GM23248 (cell line): Measurements from ENCODE around the gene RIPPLY3. TPM values are rescaled to one million over a fixed set of nuclear protein-coding genes. Genes with fewer than 3 reads are reported as not detected.

Experiments
- DNase-seq: peaks from one replicate; pipeline ENCODE4 v3.0.0-alpha.2; 2015
- H2AFZ ChIP-seq: fragments of 200-600 bp; sonication (generic); 2 replicates; pipeline ENCODE4 v1.6.1; 2016; ENCODE audit warnings: antibody characterized with exemption
- H3F3A ChIP-seq: fragments of 200-600 bp; sonication (generic); 2 replicates; pipeline ENCODE4 v1.6.1; 2016; ENCODE audit warnings: mild to moderate bottlenecking, antibody characterized with exemption, mixed run types; ENCODE audit not compliant: insufficient read depth
- H3K27ac ChIP-seq: fragments of 200-600 bp; sonication (generic); 2 replicates; pipeline ENCODE4 v1.5.1; 2016; ENCODE audit warnings: mild to moderate bottlenecking
- H3K27me3 ChIP-seq: fragments of 200-600 bp; sonication (generic); replicated peaks from 2 replicates; pipeline ENCODE4 v1.6.1; 2016; ENCODE audit warnings: mild to moderate bottlenecking; ENCODE audit not compliant: insufficient read depth
- H3K36me3 ChIP-seq: fragments of 200-600 bp; sonication (generic); 2 replicates; pipeline ENCODE4 v1.6.1; 2016; ENCODE audit warnings: low read depth, mild to moderate bottlenecking
- H3K4me1 ChIP-seq: fragments of 200-600 bp; sonication (generic); 2 replicates; pipeline ENCODE4 v1.6.1; 2016; ENCODE audit warnings: mild to moderate bottlenecking; ENCODE audit not compliant: insufficient read depth
- H3K4me2 ChIP-seq: fragments of 200-600 bp; sonication (generic); one replicate; pipeline ENCODE4 v1.6.1; 2016; ENCODE audit warnings: mild to moderate bottlenecking; ENCODE audit not compliant: unreplicated experiment
- H3K4me3 ChIP-seq: fragments of 200-600 bp; sonication (generic); 2 replicates; pipeline ENCODE4 v1.5.1; 2016; ENCODE audit warnings: mild to moderate bottlenecking
- H3K79me2 ChIP-seq: fragments of 200-600 bp; sonication (generic); 2 replicates; pipeline ENCODE4 v1.6.1; 2016; ENCODE audit warnings: mild to moderate bottlenecking; ENCODE audit not compliant: insufficient read depth
- H3K9ac ChIP-seq: fragments of 200-600 bp; sonication (generic); 2 replicates; pipeline ENCODE4 v1.6.1; 2016; ENCODE audit warnings: mild to moderate bottlenecking
- H3K9me2 ChIP-seq: fragments of 200-600 bp; sonication (generic); 2 replicates; pipeline ENCODE4 v1.6.1; 2016; ENCODE audit warnings: mixed run types, mild to moderate bottlenecking, moderate library complexity; ENCODE audit not compliant: insufficient read depth
- H3K9me3 ChIP-seq: fragments of 200-600 bp; sonication (generic); one replicate; pipeline ENCODE4 v1.6.1; 2017; ENCODE audit warnings: low read depth
- H4K20me1 ChIP-seq: fragments of 200-600 bp; sonication (generic); 2 replicates; pipeline ENCODE4 v1.6.0; 2016; ENCODE audit not compliant: insufficient read depth
- EZH2 ChIP-seq: fragments of 200-600 bp; sonication (generic); IDR thresholded peaks from 2 replicates; pipeline ENCODE4 v1.6.1; 2018; ENCODE audit warnings: antibody characterized with exemption, mild to moderate bottlenecking; ENCODE audit not compliant: insufficient read depth, poor library complexity, severe bottlenecking
- EZH2phosphoT487 ChIP-seq: fragments of 200-600 bp; sonication (generic); IDR thresholded peaks from 2 replicates; pipeline ENCODE4 v1.6.1; 2018; ENCODE audit warnings: antibody characterized with exemption, moderate library complexity, mild to moderate bottlenecking, low read depth; ENCODE audit not compliant: insufficient read depth
- WGBS, 2 experiments: methylation state at CpG; one replicate each; pipeline ENCODE4 v1.1.6; 2015 to 2017; ENCODE audit warnings: low lambda C conversion rate in 2 of 2, low coverage in 1 of 2; ENCODE audit errors: missing lambda C conversion rate in 2 of 2; 5-methylcytosine and 5-hydroxymethylcytosine counted together
- in situ Hi-C: fragments of 300-500 bp; cut with MboI; formaldehyde crosslinking; loops from 2 replicates; pipeline ENCODE4 v1.15.0; 2020
- polyA plus RNA-seq: library from polyadenylated mRNA; unstranded; fragments of >200 nt; fragmentation: Nextera tagmentation; extraction: Ambion mirVana; gene quantifications from 2 replicates; pipeline ENCODE4 v1.2.1, GENCODE V29; 2016
- total RNA-seq: library from RNA; depleted of rRNA; stranded (reverse); fragments of >200 nt; shearing (Covaris generic); gene quantifications from 2 replicates; pipeline ENCODE4 v1.2.3, GENCODE V29; 2014

RIPPLY3 gene
- total and polyA plus RNA-seq, 2 experiments from 2014 or later, result not detected

GRCh38 chr21:37040212-37040611 is 33.7 kb downstream of the RIPPLY3 start:
- no peak overlapping the region for H3K4me2 ChIP-seq
- H3K27ac ChIP-seq, result no peak overlapping the region

GRCh38 chr21:37041706-37042271 is 35.3 kb downstream of the RIPPLY3 start:
- no peak overlapping the region for H3K4me3 ChIP-seq
- no peaks in the 10 kb centered on the region for H3K36me3 ChIP-seq
- no peaks in the 10 kb centered on the region for H3K27me3 ChIP-seq
- H3K4me2 ChIP-seq, result no peak overlapping the region
- no peaks in the 10 kb centered on the region for H3K9me3 ChIP-seq
- no peaks in the 10 kb centered on the region for H3F3A ChIP-seq
- H3K9me2 ChIP-seq, result no peaks in the 10 kb centered on the region
- DNase-seq, result no peak
- WGBS, 2 experiments, result 91 to 92% methylated on average over 4 of the region's 4 CpGs
- no peak overlapping the region for H2AFZ ChIP-seq
- TF ChIP-seq EZH2 (no peak), EZH2phosphoT487 (no peak)
- H3K79me2 ChIP-seq, result no peaks in the 10 kb centered on the region
- H3K4me1 ChIP-seq, result no peaks in the 10 kb centered on the region
- H3K9ac ChIP-seq, result no peak overlapping the region
- H3K27ac ChIP-seq, result no peak overlapping the region
- in situ Hi-C loops, result no loop called here
- no peaks in the 10 kb centered on the region for H4K20me1 ChIP-seq

More at GRCh38 chr21:37040212-37040611, 33.7 kb downstream of the RIPPLY3 start:
- Histone ChIP-seq H3K9me2 (no peaks in the 10 kb centered on the region), H4K20me1 (no peaks in the 10 kb centered on the region), H3K27me3 (no peaks in the 10 kb centered on the region), H3K4me1 (no peaks in the 10 kb centered on the region), H3K79me2 (no peaks in the 10 kb centered on the region), H3K9ac (no peak overlapping the region), H3K36me3 (no peaks in the 10 kb centered on the region), H3K9me3 (no peaks in the 10 kb centered on the region), H2AFZ (no peak overlapping the region), H3K4me3 (no peak overlapping the region), H3F3A (no peaks in the 10 kb centered on the region)
- DNase-seq, result no peak
- 88 to 91% methylated on average over 3 of the region's 3 CpGs for whole genome bisulfite sequencing, 2 experiments
- no peak for TF ChIP-seq EZH2phosphoT487
- in situ Hi-C loops, result no loop called here

- H3K27me3 ChIP-seq, result no peaks in the 10 kb centered on the region
- H3K9me3 ChIP-seq, result no peaks in the 10 kb centered on the region
- in situ Hi-C loops, result no loop called here
- H3K9me2 ChIP-seq, result no peaks in the 10 kb centered on the region
- H3K9ac ChIP-seq, result no peak overlapping the region
- no peaks in the 10 kb centered on the region for H3F3A ChIP-seq
- H3K79me2 ChIP-seq, result no peaks in the 10 kb centered on the region
- WGBS, 2 experiments, result 84 to 85% methylated on average over 6 of the region's 6 CpGs
- H3K4me3 ChIP-seq, result no peak overlapping the region
- H2AFZ ChIP-seq, result no peak overlapping the region
- no peaks in the 10 kb centered on the region for H3K36me3 ChIP-seq
- TF ChIP-seq EZH2 (no peak), EZH2phosphoT487 (no peak)
- H3K4me2 ChIP-seq, result no peak overlapping the region
- no peak overlapping the region for H3K27ac ChIP-seq
- H3K4me1 ChIP-seq, result no peaks in the 10 kb centered on the region
- no peaks in the 10 kb centered on the region for H4K20me1 ChIP-seq
- DNase-seq, result no peak
These were observed 37.3 kb downstream of the RIPPLY3 start for GRCh38 chr21:37043818-37044217.

GRCh38 chr21:37044643-37045042 is 38.1 kb downstream of the RIPPLY3 start:
- 90 to 93% methylated on average over 3 of the region's 3 CpGs for WGBS, 2 experiments
- Histone ChIP-seq H3K27ac (no peak overlapping the region), H3K9ac (no peak overlapping the region), H3K79me2 (no peaks in the 10 kb centered on the region), H3K4me3 (no peak overlapping the region), H3K9me3 (no peaks in the 10 kb centered on the region), H3K36me3 (no peaks in the 10 kb centered on the region), H2AFZ (no peak overlapping the region), H4K20me1 (no peaks in the 10 kb centered on the region), H3K4me1 (no peaks in the 10 kb centered on the region), H3F3A (no peaks in the 10 kb centered on the region), H3K9me2 (no peaks in the 10 kb centered on the region), H3K4me2 (no peak overlapping the region), H3K27me3 (no peaks in the 10 kb centered on the region)
- TF ChIP-seq EZH2, result no peak
- no peak for TF ChIP-seq EZH2phosphoT487
- DNase-seq, result no peak
- in situ Hi-C loops, result no loop called here

- no peak overlapping the region for H3K9ac ChIP-seq
- no peak overlapping the region for H2AFZ ChIP-seq
- no peak overlapping the region for H3K4me3 ChIP-seq
- no peak for TF ChIP-seq EZH2phosphoT487
- no peak for TF ChIP-seq EZH2
- H3K4me1 ChIP-seq, result no peaks in the 10 kb centered on the region
- WGBS, 2 experiments, result 78 to 84% methylated on average over 6 of the region's 6 CpGs
- H3K9me3 ChIP-seq, result no peaks in the 10 kb centered on the region
- DNase-seq, result no peak
- no peaks in the 10 kb centered on the region for H4K20me1 ChIP-seq
- no peak overlapping the region for H3K27ac ChIP-seq
- no peak overlapping the region for H3K4me2 ChIP-seq
- no peaks in the 10 kb centered on the region for H3K79me2 ChIP-seq
- no peaks in the 10 kb centered on the region for H3K9me2 ChIP-seq
- no peaks in the 10 kb centered on the region for H3K36me3 ChIP-seq
- H3K27me3 ChIP-seq, result no peaks in the 10 kb centered on the region
- H3F3A ChIP-seq, result no peaks in the 10 kb centered on the region
- in situ Hi-C loops, result no loop called here
These were observed 38.6 kb downstream of the RIPPLY3 start for GRCh38 chr21:37045149-37045548.
